Neural progenitor cell (in vitro differentiated cells): Measurements from ENCODE around the gene ANAPC1.
"Not testable (repeated sequence)": the region's sequence is repeated elsewhere in the genome, so short reads cannot be mapped to it uniquely, and the experiment has no call there.

Experiments used
- CTCF ChIP-seq: fragments of 200-600 bp; sonication (generic); IDR thresholded peaks from 2 replicates; pipeline ENCODE4 v1.5.1; 2017; ENCODE audit warnings: antibody characterized with exemption, mild to moderate bottlenecking
- EZH2 ChIP-seq: fragments of 200-600 bp; sonication (generic); IDR thresholded peaks from 2 replicates; pipeline ENCODE4 v1.6.1; 2017; ENCODE audit warnings: antibody characterized with exemption, mild to moderate bottlenecking, moderate library complexity

- peak; percentile 31 for TF ChIP-seq CTCF
- TF ChIP-seq EZH2, result not testable (repeated sequence)
Observed at GRCh38 chr2:111812970-111813622, 70.9 kb downstream of the ANAPC1 start.
